Activated CD4-positive, alpha-beta memory T cell treated with anti-CD3 and anti-CD28 coated beads for 36 hours (primary cell): ENCODE results near the gene INSIG1. TPM values are rescaled to one million over a fixed set of nuclear protein-coding genes. Genes with fewer than 3 reads are reported as not detected.

Experiments used
- CTCF ChIA-PET: fragments of 350-600 bp; sonication (Branson Sonifier 250); formaldehyde crosslinking; loops from one replicate; lab custom pipeline; 2021; ENCODE audit warnings: antibody characterized with exemption, inconsistent platforms; lab: Charles Lee
- POLR2A ChIA-PET: fragments of 350-600 bp; sonication (Branson Sonifier 250); formaldehyde crosslinking; loops from one replicate; lab custom pipeline; 2021; ENCODE audit warnings: antibody characterized with exemption; lab: Charles Lee
- DNase-seq: peaks from one replicate; pipeline ENCODE4 v3.0.0-alpha.2; 2020
- H3K27ac Mint-ChIP-seq: one replicate; pipeline ENCODE4 v1.8.0; 2021; ENCODE audit warnings: mixed read lengths
- H3K27me3 Mint-ChIP-seq: one replicate; pipeline ENCODE4 v1.8.0; 2021; ENCODE audit warnings: mixed read lengths
- H3K36me3 Mint-ChIP-seq: one replicate; pipeline ENCODE4 v1.8.0; 2021; ENCODE audit warnings: mixed read lengths
- H3K4me1 Mint-ChIP-seq: one replicate; pipeline ENCODE4 v1.8.0; 2021; ENCODE audit warnings: low read depth, mixed read lengths
- H3K4me3 Mint-ChIP-seq: one replicate; pipeline ENCODE4 v1.8.0; 2021; ENCODE audit warnings: mild to moderate bottlenecking, mixed read lengths
- H3K9me3 Mint-ChIP-seq: one replicate; pipeline ENCODE4 v1.8.0; 2021; ENCODE audit warnings: mixed read lengths
- intact Hi-C: fragments of 100-400 bp; cut with micrococcal nuclease; formaldehyde crosslinking; loops from one replicate; pipeline ENCODE4 v1.15.1; 2023
- total RNA-seq, 2 experiments: library from RNA; stranded (reverse); gene quantifications; one replicate each; pipeline ENCODE4 v1.2.3, GENCODE V29; 2021

INSIG1 gene
- 10 to 100 TPM; 94.9 to 96.9 TPM for total RNA-seq

GRCh38 chr7:155297517-155298287 is at the start of gene INSIG1:
INSIG1 (plus strand) TSS chr7:155297878; CDS start chr7:155298286, 408 bp downstream.
- ChIA-PET POLR2A (interaction anchor here (0.8 to 4.4 kb wide), 14 partner anchors 9 to 294 kb away, joined by 3 to 111 read pairs (median 5); partner anchors contain the start of gene PAXIP1), CTCF (interaction anchor here (0.6 to 4.4 kb wide), 7 partner anchors 42 to 384 kb away, joined by 3 to 28 read pairs (median 5); no protein-coding TSS in a partner anchor)
- no peaks in the 10 kb centered on the region for H3K9me3 Mint-ChIP-seq
- intact Hi-C loops = loop anchor here (1.0 to 10.0 kb wide), 7 partner anchors 14 to 1595 kb away; partner anchors contain the start of genes LMBR1 and RBM33
- peaks cover 31% of the 10 kb centered on the region for H3K4me1 Mint-ChIP-seq
- H3K36me3 Mint-ChIP-seq = peaks cover 34% of the 10 kb centered on the region
- peak within 1 kb of the TSS; percentile 96 for H3K27ac Mint-ChIP-seq
- no peaks in the 10 kb centered on the region for H3K27me3 Mint-ChIP-seq
- peak within 1 kb of the TSS; percentile 93 for H3K4me3 Mint-ChIP-seq
- peak; percentile 93 for DNase-seq

- Mint-ChIP-seq H3K4me3 (no peak overlapping the region), H3K9me3 (peaks cover 9% of the 10 kb centered on the region), H3K36me3 (peaks cover 1% of the 10 kb centered on the region), H3K27ac (no peak overlapping the region), H3K27me3 (peaks cover 8% of the 10 kb centered on the region), H3K4me1 (no peaks in the 10 kb centered on the region)
- ChIA-PET POLR2A (interaction anchor here (0.7 kb wide), 1 partner anchor 48 kb away, joined by 3 read pairs; no protein-coding TSS in a partner anchor), CTCF (interaction anchor here (1.0 kb wide), 1 partner anchor 247 kb away, joined by 4 read pairs; no protein-coding TSS in a partner anchor)
- DNase-seq = no peak
- intact Hi-C loops = no loop called here
Measured at GRCh38 chr7:155248366-155248756, 49.3 kb upstream of the INSIG1 start.

- H3K9me3 Mint-ChIP-seq = no peaks in the 10 kb centered on the region
- H3K4me3 Mint-ChIP-seq = no peak overlapping the region
- intact Hi-C loops = no loop called here
Measured at GRCh38 chr7:155251831-155252230, 45.8 kb upstream of the INSIG1 start.

GRCh38 chr7:155252444-155252887 is 45.2 kb upstream of the INSIG1 start:
- ChIA-PET CTCF (interaction anchor here (1.0 to 1.5 kb wide), 2 partner anchors 62 to 325 kb away, joined by 3 to 4 read pairs; no protein-coding TSS in a partner anchor), POLR2A (no interaction called here)
- Mint-ChIP-seq H3K4me1 (peaks cover 4% of the 10 kb centered on the region), H3K36me3 (no peaks in the 10 kb centered on the region), H3K4me3 (no peak overlapping the region), H3K9me3 (no peaks in the 10 kb centered on the region), H3K27ac (no peak overlapping the region), H3K27me3 (peaks cover 6% of the 10 kb centered on the region)
- intact Hi-C loops = no loop called here
- DNase-seq = no peak

More at GRCh38 chr7:155251831-155252230, 45.8 kb upstream of the INSIG1 start:
- peaks cover 4% of the 10 kb centered on the region for H3K4me1 Mint-ChIP-seq
- H3K27me3 Mint-ChIP-seq = peaks cover 6% of the 10 kb centered on the region
- ChIA-PET POLR2A (no interaction called here), CTCF (interaction anchor here (1.0 to 1.5 kb wide), 2 partner anchors 62 to 324 kb away, joined by 3 to 4 read pairs; no protein-coding TSS in a partner anchor)
- DNase-seq = no peak
- H3K27ac Mint-ChIP-seq = no peak overlapping the region
- no peaks in the 10 kb centered on the region for H3K36me3 Mint-ChIP-seq

- POLR2A ChIA-PET = no interaction called here
- intact Hi-C loops = no loop called here
- CTCF ChIA-PET = interaction anchor here (1.5 kb wide), 1 partner anchor 63 kb away, joined by 4 read pairs; no protein-coding TSS in a partner anchor
- Mint-ChIP-seq H3K27me3 (peaks cover 7% of the 10 kb centered on the region), H3K4me1 (peaks cover 4% of the 10 kb centered on the region), H3K9me3 (no peaks in the 10 kb centered on the region), H3K4me3 (no peak overlapping the region), H3K36me3 (no peaks in the 10 kb centered on the region), H3K27ac (no peak overlapping the region)
- no peak for DNase-seq
Measured at GRCh38 chr7:155252892-155253501, 44.7 kb upstream of the INSIG1 start.

- peaks cover 9% of the 10 kb centered on the region for H3K27me3 Mint-ChIP-seq
- POLR2A ChIA-PET = no interaction called here
- intact Hi-C loops = no loop called here
- H3K4me1 Mint-ChIP-seq = peaks cover 4% of the 10 kb centered on the region
- no peaks in the 10 kb centered on the region for H3K9me3 Mint-ChIP-seq
- H3K4me3 Mint-ChIP-seq = no peak overlapping the region
- H3K36me3 Mint-ChIP-seq = no peaks in the 10 kb centered on the region
- DNase-seq = no peak
- no peak overlapping the region for H3K27ac Mint-ChIP-seq
- CTCF ChIA-PET = interaction anchor here (1.3 kb wide), 1 partner anchor 91 kb away, joined by 3 read pairs; no protein-coding TSS in a partner anchor
Measured at GRCh38 chr7:155254018-155254417, 43.7 kb upstream of the INSIG1 start.

GRCh38 chr7:155255071-155255470 is 42.6 kb upstream of the INSIG1 start:
- ChIA-PET CTCF (interaction anchor here (0.6 kb wide), 1 partner anchor 90 kb away, joined by 3 read pairs; no protein-coding TSS in a partner anchor), POLR2A (no interaction called here)
- Mint-ChIP-seq H3K27ac (no peak overlapping the region), H3K4me3 (no peak overlapping the region), H3K9me3 (no peaks in the 10 kb centered on the region), H3K36me3 (no peaks in the 10 kb centered on the region), H3K27me3 (peaks cover 9% of the 10 kb centered on the region), H3K4me1 (peaks cover 4% of the 10 kb centered on the region)
- intact Hi-C loops = no loop called here
- no peak for DNase-seq

GRCh38 chr7:155255621-155256020 is 42.1 kb upstream of the INSIG1 start:
- H3K9me3 Mint-ChIP-seq = no peaks in the 10 kb centered on the region
- H3K4me3 Mint-ChIP-seq = no peak overlapping the region
- ChIA-PET CTCF (no interaction called here), POLR2A (no interaction called here)
- DNase-seq = no peak
- peaks cover 11% of the 10 kb centered on the region for H3K27me3 Mint-ChIP-seq
- no peak overlapping the region for H3K27ac Mint-ChIP-seq
- intact Hi-C loops = no loop called here
- no peaks in the 10 kb centered on the region for H3K36me3 Mint-ChIP-seq
- H3K4me1 Mint-ChIP-seq = peaks cover 4% of the 10 kb centered on the region

GRCh38 chr7:155256081-155256760 is 41.5 kb upstream of the INSIG1 start:
- Mint-ChIP-seq H3K4me3 (no peak overlapping the region), H3K27ac (no peak overlapping the region), H3K36me3 (no peaks in the 10 kb centered on the region), H3K9me3 (no peaks in the 10 kb centered on the region), H3K27me3 (peaks cover 11% of the 10 kb centered on the region), H3K4me1 (peaks cover 4% of the 10 kb centered on the region)
- no peak for DNase-seq
- POLR2A ChIA-PET = no interaction called here
- intact Hi-C loops = no loop called here
- CTCF ChIA-PET = interaction anchor here (0.5 kb wide), 1 partner anchor 198 kb away, joined by 3 read pairs; no protein-coding TSS in a partner anchor

- DNase-seq = no peak
- intact Hi-C loops = no loop called here
- peaks cover 11% of the 10 kb centered on the region for H3K27me3 Mint-ChIP-seq
- POLR2A ChIA-PET = no interaction called here
- CTCF ChIA-PET = interaction anchor here (0.5 kb wide), 1 partner anchor 198 kb away, joined by 3 read pairs; no protein-coding TSS in a partner anchor
- H3K9me3 Mint-ChIP-seq = no peaks in the 10 kb centered on the region
- no peak overlapping the region for H3K27ac Mint-ChIP-seq
- no peak overlapping the region for H3K4me3 Mint-ChIP-seq
- H3K4me1 Mint-ChIP-seq = peaks cover 4% of the 10 kb centered on the region
- H3K36me3 Mint-ChIP-seq = no peaks in the 10 kb centered on the region
Measured at GRCh38 chr7:155256761-155257481, 40.8 kb upstream of the INSIG1 start.
